IMR-90 (cell line): ENCODE measurements around the gene SLC25A31. TPM values are rescaled to one million over a fixed set of nuclear protein-coding genes. Genes with fewer than 3 reads are reported as not detected.

Experiments
- ATAC-seq: fragments of 200-7000 bp; cut with Tn5 transposase; 2 replicates; pipeline ENCODE4 v1.9.1; 2020; ENCODE audit warnings: low read depth, mild to moderate bottlenecking, moderate library complexity
- Bru-seq: library from RNA; stranded (reverse); fragments of 400-500 nt; gene quantifications from one replicate; lab custom pipeline; 2021; lab: Mats Ljungman, UMichigan
- BruChase-seq, 2 experiments: library from RNA; stranded (reverse); fragments of 400-500 nt; gene quantifications; one replicate each; lab custom pipeline; 2021; lab: Mats Ljungman, UMichigan
- BruUV-seq: library from RNA; stranded (reverse); fragments of 400-500 nt; replicated peaks from 2 replicates; lab custom pipeline; 2021; lab: Mats Ljungman, UMichigan
- CTCF ChIA-PET: fragments of 300-600 bp; formaldehyde crosslinking; extraction: SDS; loops from one replicate; lab custom pipeline; 2021; ENCODE audit warnings: antibody characterized with exemption; lab: Yijun Ruan, JAX
- POLR2A ChIA-PET: fragments of 300-600 bp; sonication (Branson Sonifier 250); formaldehyde crosslinking; loops from one replicate; lab custom pipeline; 2022; ENCODE audit warnings: antibody characterized with exemption; ENCODE audit not compliant: unreplicated experiment; lab: Charles Lee
- DNase-seq: peaks from one replicate; pipeline ENCODE4 v3.0.0; 2013
- H2AFZ ChIP-seq: replicated peaks from 2 replicates; pipeline ENCODE3; 2013; ENCODE audit warnings: low read length, mild to moderate bottlenecking; ENCODE audit not compliant: poor library complexity
- H2AK5ac ChIP-seq: 2 replicates; pipeline ENCODE4 v1.6.1; 2013; ENCODE audit warnings: low read depth, low read length, inconsistent platforms
- H2AK9ac ChIP-seq: replicated peaks from 2 replicates; pipeline ENCODE3; 2013; ENCODE audit warnings: mild to moderate bottlenecking, low read depth, low read length, moderate library complexity; ENCODE audit not compliant: poor library complexity
- H2BK120ac ChIP-seq: 2 replicates; pipeline ENCODE4 v1.6.1; 2013; ENCODE audit warnings: low read depth, low read length, inconsistent platforms
- H2BK15ac ChIP-seq: 3 replicates; pipeline ENCODE4 v1.6.1; 2013; ENCODE audit warnings: low read depth, low read length, inconsistent platforms
- H2BK20ac ChIP-seq: 2 replicates; pipeline ENCODE4 v1.6.1; 2013; ENCODE audit warnings: low read depth, mild to moderate bottlenecking, inconsistent platforms, low read length, moderate library complexity
- H2BK5ac ChIP-seq: 2 replicates; pipeline ENCODE4 v1.6.1; 2013; ENCODE audit warnings: mild to moderate bottlenecking, low read depth, low read length, inconsistent platforms; ENCODE audit not compliant: poor library complexity, severe bottlenecking
- H3K14ac ChIP-seq: replicated peaks from 2 replicates; pipeline ENCODE4 v1.6.1; 2013; ENCODE audit warnings: low read depth, low read length, inconsistent platforms
- H3K18ac ChIP-seq: 2 replicates; pipeline ENCODE4 v1.6.1; 2013; ENCODE audit warnings: low read depth, low read length, control low read depth
- H3K23ac ChIP-seq: 2 replicates; pipeline ENCODE4 v1.6.1; 2013; ENCODE audit warnings: low read depth, low read length, inconsistent platforms
- H3K27ac ChIP-seq: 2 replicates; pipeline ENCODE4 v1.5.1; 2013; ENCODE audit warnings: mild to moderate bottlenecking, control low read depth, low read length; ENCODE audit not compliant: insufficient read depth
- H3K27me3 ChIP-seq: 2 replicates; pipeline ENCODE4 v1.6.1; 2013; ENCODE audit warnings: low read length; ENCODE audit not compliant: control insufficient read depth, insufficient read depth
- H3K36me3 ChIP-seq: 2 replicates; pipeline ENCODE4 v1.6.1; 2013; ENCODE audit warnings: low read length, mixed read lengths; ENCODE audit not compliant: control insufficient read depth, insufficient read depth
- H3K4ac ChIP-seq: 2 replicates; pipeline ENCODE4 v1.6.1; 2013; ENCODE audit warnings: low read depth, low read length, inconsistent platforms
- H3K4me1 ChIP-seq: 2 replicates; pipeline ENCODE4 v1.6.1; 2013; ENCODE audit warnings: low read length, mixed read lengths; ENCODE audit not compliant: control insufficient read depth, insufficient read depth
- H3K4me2 ChIP-seq: 2 replicates; pipeline ENCODE4 v1.6.1; 2013; ENCODE audit warnings: low read depth, mild to moderate bottlenecking, control low read depth, low read length, moderate library complexity
- H3K4me3 ChIP-seq: 2 replicates; pipeline ENCODE4 v1.5.1; 2013; ENCODE audit warnings: low read depth, mild to moderate bottlenecking, control low read depth, low read length, moderate library complexity; ENCODE audit not compliant: insufficient read depth
- H3K56ac ChIP-seq: 2 replicates; pipeline ENCODE4 v1.6.1; 2013; ENCODE audit warnings: low read length, inconsistent platforms; ENCODE audit not compliant: insufficient read depth; ENCODE audit errors: extremely low read depth
- H3K79me1 ChIP-seq, 2 experiments: 2 replicates each; pipeline ENCODE4 v1.6.1; 2013; ENCODE audit warnings: low read length in 2 of 2, inconsistent platforms in 1 of 2, low read depth in 1 of 2
- H3K9ac ChIP-seq: 2 replicates; pipeline ENCODE4 v1.6.1; 2013; ENCODE audit warnings: low read depth, low read length, control low read depth
- H3K9me1 ChIP-seq: 2 replicates; pipeline ENCODE4 v1.6.1; 2013; ENCODE audit warnings: low read length, inconsistent platforms; ENCODE audit not compliant: insufficient read depth
- H3K9me3 ChIP-seq: 2 replicates; pipeline ENCODE4 v1.6.1; 2013; ENCODE audit warnings: low read length; ENCODE audit not compliant: control insufficient read depth, insufficient read depth
- H4K20me1 ChIP-seq: 2 replicates; pipeline ENCODE4 v1.6.1; 2013; ENCODE audit warnings: low read length, inconsistent platforms; ENCODE audit not compliant: insufficient read depth
- H4K5ac ChIP-seq: 2 replicates; pipeline ENCODE4 v1.6.1; 2013; ENCODE audit warnings: mild to moderate bottlenecking, low read depth, low read length, control low read depth
- H4K8ac ChIP-seq, 2 experiments: 2 replicates each; pipeline ENCODE4 v1.6.1; 2013; ENCODE audit warnings: low read depth in 2 of 2, low read length in 2 of 2, control low read depth in 1 of 2, inconsistent platforms in 1 of 2
- H4K91ac ChIP-seq: 2 replicates; pipeline ENCODE4 v1.6.1; 2013; ENCODE audit warnings: low read depth, low read length, inconsistent platforms; ENCODE audit not compliant: insufficient read depth
- BHLHE40 ChIP-seq: fragments of 150-350 bp; IDR thresholded peaks from 2 replicates; pipeline ENCODE4 v1.6.1; 2016; ENCODE audit warnings: mild to moderate bottlenecking, low read depth, low read length
- CEBPB ChIP-seq: IDR thresholded peaks from 2 replicates; pipeline ENCODE4 v1.6.1; 2012; ENCODE audit warnings: low read depth, low read length, improper control_type of control experiment
- CHD1 ChIP-seq: IDR thresholded peaks from 2 replicates; pipeline ENCODE4 v1.6.1; 2012; ENCODE audit warnings: low read depth, low read length, improper control_type of control experiment
- MAFK ChIP-seq: IDR thresholded peaks from 2 replicates; pipeline ENCODE4 v1.6.1; 2012; ENCODE audit warnings: low read depth, low read length, improper control_type of control experiment
- MXI1 ChIP-seq: IDR thresholded peaks from 2 replicates; pipeline ENCODE4 v1.6.1; 2012; ENCODE audit warnings: low read depth, mild to moderate bottlenecking, low read length, moderate library complexity, borderline replicate concordance
- NFE2L2 ChIP-seq: fragments of 150-350 bp; IDR thresholded peaks from 2 replicates; pipeline ENCODE4 v1.6.1; 2016; ENCODE audit warnings: low read depth, mild to moderate bottlenecking, low read length
- RCOR1 ChIP-seq: IDR thresholded peaks from 2 replicates; pipeline ENCODE4 v1.6.1; 2012; ENCODE audit warnings: mild to moderate bottlenecking, low read length, improper control_type of control experiment; ENCODE audit not compliant: insufficient replicate concordance
- RFX5 ChIP-seq: IDR thresholded peaks from 2 replicates; pipeline ENCODE4 v1.8.0; 2012; ENCODE audit warnings: low read depth, mild to moderate bottlenecking, low read length, moderate library complexity
- SMC3 ChIP-seq: fragments of 150-350 bp; IDR thresholded peaks from 2 replicates; pipeline ENCODE4 v1.6.1; 2016; ENCODE audit warnings: low read depth, mild to moderate bottlenecking, antibody characterized with exemption, low read length, moderate library complexity
- USF2 ChIP-seq: fragments of 150-350 bp; IDR thresholded peaks from 2 replicates; pipeline ENCODE4 v1.6.1; 2017; ENCODE audit warnings: mild to moderate bottlenecking, antibody characterized with exemption, low read length, low read depth
- WGBS, 2 experiments: methylation state at CpG; one replicate each; pipeline versions ENCODE4 v1.1.5 to v1.1.7; 2013; ENCODE audit warnings: missing lambda C conversion rate in 2 of 2; ENCODE audit not compliant: insufficient read length in 1 of 2; ENCODE audit errors: extremely low coverage in 2 of 2; 5-methylcytosine and 5-hydroxymethylcytosine counted together
- dilution Hi-C: fragments of 300-500 bp; cut with HindIII; formaldehyde crosslinking; loops from one replicate; pipeline ENCODE4 v1.14.3; 2018; ENCODE audit warnings: low sequenced_read_pairs; ENCODE audit not compliant: unreplicated experiment
- in situ Hi-C: fragments of 300-500 bp; cut with MboI; formaldehyde crosslinking; loops from 3 replicates; pipeline ENCODE4 v1.14.3; 2019; ENCODE audit warnings: low sequenced_read_pairs, inconsistent platforms, mixed read lengths
- intact Hi-C: fragments of 100-400 bp; cut with micrococcal nuclease; formaldehyde crosslinking; loops from 2 replicates; pipeline ENCODE4 v1.10.0; 2022
- long read RNA-seq: library from polyadenylated mRNA; unstranded; transcript quantifications from one replicate; pipeline ENCODE4 v2.0.0, GENCODE V29; 2021; ENCODE audit not compliant: unreplicated experiment
- polyA plus RNA-seq, 3 experiments: library from polyadenylated mRNA; depleted of rRNA; stranded (reverse); fragments of >200 nt; gene quantifications; 2 replicates each; pipeline ENCODE4 v1.2.3, GENCODE V29; 2012; ENCODE audit warnings: low replicate concordance in 1 of 3
- total RNA-seq: library from RNA; depleted of rRNA; stranded (reverse); fragments of >200 nt; gene quantifications from 2 replicates; pipeline ENCODE4 v1.2.3, GENCODE V29; 2012; rRNA removed
- TF ChIP-seq, protein P1 (sequence below): fragments of 150-350 bp; IDR thresholded peaks from 2 replicates; pipeline ENCODE4 v1.6.1; 2016; ENCODE audit warnings: low read depth, mild to moderate bottlenecking, low read length, moderate library complexity, borderline replicate concordance

The SLC25A31 gene
- total RNA-seq (not detected in 2 replicates), polyA plus RNA-seq (2012; rRNA removed) (not detected in 2 replicates), Bru-seq, nascent RNA (percentile 15 among the genes with signal in this experiment), BruChase-seq, experiment 1, labeled RNA remaining after a 6-hour chase (percentile 14 among the genes with signal in this experiment), BruChase-seq, experiment 2, labeled RNA remaining after a 2-hour chase (percentile 13 among the genes with signal in this experiment)
- not detected in 2 replicates for polyA plus RNA-seq (2012; cell fraction: cytosol; rRNA removed)
- 0.05 TPM in 1 of 2 replicates, not detected in the other for polyA plus RNA-seq (2012; cell fraction: nucleus; rRNA removed; ENCODE audit: low replicate concordance)
- long read RNA-seq, result 0 reads

- no TSS peak for BruUV-seq
- no peak within 1 kb of the TSS for H3K56ac ChIP-seq
- DNase-seq, result no peak
- no peak within 1 kb of the TSS for H3K9ac ChIP-seq
- no peak within 1 kb of the TSS for H2BK5ac ChIP-seq
- H3K27me3 ChIP-seq, result no peaks in the 10 kb centered on the region
- no peak within 1 kb of the TSS for H3K23ac ChIP-seq
- no peak within 1 kb of the TSS for H2BK15ac ChIP-seq
- no peak within 1 kb of the TSS for H3K27ac ChIP-seq
- H3K4me1 ChIP-seq, result no peaks in the 10 kb centered on the region; the same call in 1 of the 2 replicates
- intact Hi-C loops, result no loop called here
- ATAC-seq, result no peak
- no peak within 1 kb of the TSS for H3K4ac ChIP-seq
- in situ Hi-C loops, result loop anchor here (5.0 kb wide), 1 partner anchor 128 kb away; no protein-coding TSS in a partner anchor
- H3K9me1 ChIP-seq, result no peaks in the 10 kb centered on the region
- H2BK20ac ChIP-seq, result no peak within 1 kb of the TSS
- no peaks in the 10 kb centered on the region for H3K79me1 ChIP-seq
- H2AFZ ChIP-seq, result no peak within 1 kb of the TSS
- H3K9me3 ChIP-seq, result no peaks in the 10 kb centered on the region
- no peaks in the 10 kb centered on the region for H4K20me1 ChIP-seq
- no peak within 1 kb of the TSS for H2BK120ac ChIP-seq
- H2AK9ac ChIP-seq, result no peak within 1 kb of the TSS
- H2AK5ac ChIP-seq, result no peak within 1 kb of the TSS
- dilution Hi-C loops, result no loop called here
- H3K18ac ChIP-seq, result no peak within 1 kb of the TSS
- WGBS, 2 experiments, result 90% methylated on average over 36 of the region's 64 CpGs; no CpG with 5 or more reads in 1 of the 2 experiments
- ChIA-PET CTCF (no interaction called here), POLR2A (no interaction called here)
- TF ChIP-seq MXI1 (no peak), CEBPB (no peak), USF2 (no peak), NFE2L2 (no peak), BHLHE40 (no peak), CHD1 (no peak), RFX5 (no peak), RCOR1 (no peak), SMC3 (no peak), MAFK (no peak)
- TF ChIP-seq, protein P1, sequence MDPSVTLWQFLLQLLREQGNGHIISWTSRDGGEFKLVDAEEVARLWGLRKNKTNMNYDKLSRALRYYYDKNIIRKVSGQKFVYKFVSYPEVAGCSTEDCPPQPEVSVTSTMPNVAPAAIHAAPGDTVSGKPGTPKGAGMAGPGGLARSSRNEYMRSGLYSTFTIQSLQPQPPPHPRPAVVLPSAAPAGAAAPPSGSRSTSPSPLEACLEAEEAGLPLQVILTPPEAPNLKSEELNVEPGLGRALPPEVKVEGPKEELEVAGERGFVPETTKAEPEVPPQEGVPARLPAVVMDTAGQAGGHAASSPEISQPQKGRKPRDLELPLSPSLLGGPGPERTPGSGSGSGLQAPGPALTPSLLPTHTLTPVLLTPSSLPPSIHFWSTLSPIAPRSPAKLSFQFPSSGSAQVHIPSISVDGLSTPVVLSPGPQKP, result no peak
- no peak within 1 kb of the TSS for H4K5ac ChIP-seq
- no peak within 1 kb of the TSS for H3K4me3 ChIP-seq
- H4K8ac ChIP-seq, result no peak within 1 kb of the TSS
- H4K91ac ChIP-seq, result no peak within 1 kb of the TSS
- no peak within 1 kb of the TSS for H3K4me2 ChIP-seq
- no peak within 1 kb of the TSS for H3K14ac ChIP-seq
- H3K36me3 ChIP-seq, result no peaks in the 10 kb centered on the region
These were observed at the start of gene SLC25A31 for GRCh38 chr4:127730142-127730913. Gene SLC25A31, plus strand, starts transcription at chr4:127730400. Its CDS starts 146 bp downstream, at chr4:127730546.
